Measurements from ENCODE around the gene DUSP22. TPM values are rescaled to one million over a fixed set of nuclear protein-coding genes. Genes with fewer than 3 reads are reported as not detected.

Gene DUSP22
- polyA plus RNA-seq, 4 donors, result 22.2 to 23.2 (median 22.8) TPM

DNA sequence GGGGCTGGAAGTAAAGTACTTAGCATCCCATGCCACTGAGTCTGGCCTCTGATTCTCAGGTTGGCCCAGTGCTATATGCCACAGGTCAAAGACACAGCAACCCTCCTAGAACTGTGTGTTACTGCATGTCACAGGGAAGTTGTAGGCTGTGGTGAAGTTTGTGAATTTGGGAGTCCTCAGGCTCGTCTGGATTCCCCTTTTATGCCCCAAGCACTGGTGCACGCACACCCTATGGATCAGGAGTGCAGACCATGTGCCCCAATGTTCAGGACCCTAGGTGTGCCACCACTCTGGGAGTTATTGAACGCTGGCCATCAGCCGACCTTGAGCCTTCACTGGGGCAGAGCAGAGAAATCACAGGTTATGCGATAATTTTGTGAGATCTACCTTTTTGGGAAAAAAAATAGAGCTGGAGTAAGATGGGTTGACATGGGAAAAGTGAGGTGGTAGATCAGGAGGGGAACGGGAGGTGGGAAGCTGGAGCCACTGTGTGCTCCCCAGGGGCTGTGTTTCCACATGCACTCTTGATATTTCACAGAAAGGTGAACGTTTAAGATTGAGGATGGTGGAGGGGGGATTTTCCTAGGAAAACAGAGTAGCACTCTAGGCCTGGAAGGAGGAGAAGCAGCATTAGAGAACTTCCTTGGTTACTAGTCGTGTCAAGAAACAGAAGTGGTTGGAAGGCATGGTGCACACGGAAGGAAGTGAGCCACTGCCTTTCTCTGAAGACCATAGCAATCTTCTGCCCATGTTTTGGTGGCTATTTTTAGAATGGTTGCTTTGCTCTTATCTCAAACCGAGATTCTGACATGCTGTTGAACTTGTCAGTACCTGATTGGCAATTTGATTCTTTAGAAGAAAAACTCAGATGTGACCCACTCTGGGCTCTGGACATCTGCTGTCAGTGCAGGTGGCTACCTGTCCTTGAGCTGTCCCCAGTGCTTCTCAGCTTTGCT, 44.1 kb downstream of the DUSP22 start:
- no peak for DNase-seq (ENCODE audit: low read depth in 4 of 4, low spot score in 3 of 4)

DNA sequence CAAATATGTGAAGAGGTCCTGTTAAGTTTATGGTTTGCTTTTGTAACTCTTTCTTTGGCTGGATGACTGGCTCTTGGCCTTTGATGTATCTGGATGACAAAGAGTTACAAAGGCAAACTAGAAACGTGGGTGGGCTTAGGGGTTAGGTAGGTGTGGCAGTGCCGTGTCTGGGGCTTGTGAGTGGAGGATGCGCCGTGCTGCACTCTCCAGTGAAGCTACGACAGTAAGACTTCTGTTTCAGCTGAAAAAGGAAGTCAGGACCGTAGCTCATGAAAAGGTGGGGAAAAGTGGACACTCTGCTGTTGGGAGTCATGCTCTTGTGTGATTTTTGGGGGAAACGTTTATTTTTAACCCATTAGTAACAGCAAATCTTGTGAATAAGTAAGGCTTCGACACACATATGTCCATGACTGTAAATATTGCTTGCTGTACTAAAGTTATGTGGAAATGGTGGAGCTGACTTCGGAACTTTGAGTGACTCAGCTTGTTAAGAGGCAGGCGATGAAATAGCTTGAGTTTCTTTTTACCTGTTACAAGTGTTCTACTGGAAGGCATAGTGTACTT, 45.6 kb downstream of the DUSP22 start:
- no peak for DNase-seq (ENCODE audit: low read depth in 4 of 4, low spot score in 3 of 4)

DNA sequence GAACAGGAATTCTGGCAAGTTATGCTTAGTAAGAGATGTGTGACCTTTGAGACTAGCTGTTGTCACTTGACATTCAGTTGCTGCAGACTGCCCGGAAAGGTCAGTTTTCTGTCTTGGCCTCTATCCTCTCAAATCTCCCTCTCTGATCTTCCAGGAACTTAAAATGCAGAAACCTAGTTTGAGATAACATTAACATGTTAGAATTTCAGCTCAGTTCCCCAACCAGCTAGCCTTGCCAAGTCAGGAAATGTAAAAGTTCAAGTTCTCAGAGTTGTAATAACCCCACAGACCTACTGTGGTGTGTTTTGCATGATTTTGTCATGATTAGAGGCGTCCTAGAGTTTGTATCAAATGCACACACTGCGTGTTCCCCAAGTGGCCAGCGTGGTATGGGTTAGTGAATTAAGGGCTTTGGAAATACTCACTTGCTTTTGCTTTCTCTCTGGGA, 46.6 kb downstream of the DUSP22 start:
- DNase-seq (ENCODE audit: low read depth in 4 of 4, low spot score in 3 of 4), result no peak

DNA sequence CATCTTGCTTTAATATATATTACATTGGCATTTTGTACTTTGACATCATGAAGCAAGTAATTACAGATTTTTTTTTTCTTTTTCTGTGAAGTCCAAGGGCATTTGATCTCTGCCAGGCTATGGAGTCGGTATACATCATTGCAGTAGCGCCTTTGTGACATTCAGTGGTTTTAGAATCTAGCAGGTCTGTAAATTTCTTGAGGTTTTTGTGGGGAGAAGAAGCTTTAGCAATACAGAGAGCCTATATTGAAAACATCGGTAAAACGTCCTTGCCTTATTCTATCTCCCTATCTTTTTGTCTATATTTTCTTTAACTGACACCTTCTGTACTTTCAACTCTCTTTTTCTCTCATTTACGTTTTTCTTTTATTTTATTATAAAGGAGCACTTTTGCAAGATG, 47.2 kb downstream of the DUSP22 start:
- no peak for DNase-seq (ENCODE audit: low read depth in 4 of 4, low spot score in 3 of 4)

DNA sequence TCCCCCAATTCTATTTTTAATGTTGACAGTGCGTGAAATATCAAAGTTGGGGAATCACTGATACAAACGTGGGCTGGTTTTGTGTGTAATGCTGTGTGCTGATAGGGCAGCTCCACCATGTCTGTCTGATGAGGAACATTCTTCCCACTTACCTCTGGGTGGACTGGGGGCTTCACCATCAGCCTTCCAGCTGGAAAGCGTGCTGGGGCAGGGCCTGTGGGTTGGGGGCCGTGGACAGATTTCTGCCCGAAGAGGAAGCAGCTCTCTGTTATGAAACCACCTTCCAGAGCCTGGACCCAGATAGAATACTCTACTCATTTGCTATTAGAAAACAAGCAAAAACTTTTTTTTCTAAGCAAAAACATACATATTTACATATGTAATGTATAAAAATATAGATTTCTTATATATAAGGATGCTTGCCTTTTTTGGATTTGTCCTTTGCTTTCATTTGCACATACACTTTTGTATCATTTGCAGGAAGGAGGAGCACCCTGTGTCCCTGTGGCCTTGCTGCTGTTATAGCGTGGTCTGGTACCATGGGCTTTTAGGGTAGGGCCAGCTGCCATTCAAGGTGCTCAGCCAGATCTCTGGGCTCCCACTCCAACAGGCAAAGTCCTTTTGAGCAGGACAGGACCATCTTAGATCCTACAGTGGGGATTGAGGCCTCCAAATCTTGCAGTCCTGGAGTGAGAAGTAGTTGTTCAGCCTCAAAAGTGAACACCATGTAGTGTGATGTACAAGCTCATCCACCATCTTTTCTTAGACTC, 48.1 kb downstream of the DUSP22 start:
- no peak for DNase-seq (ENCODE audit: low read depth in 4 of 4, low spot score in 3 of 4)

DNA sequence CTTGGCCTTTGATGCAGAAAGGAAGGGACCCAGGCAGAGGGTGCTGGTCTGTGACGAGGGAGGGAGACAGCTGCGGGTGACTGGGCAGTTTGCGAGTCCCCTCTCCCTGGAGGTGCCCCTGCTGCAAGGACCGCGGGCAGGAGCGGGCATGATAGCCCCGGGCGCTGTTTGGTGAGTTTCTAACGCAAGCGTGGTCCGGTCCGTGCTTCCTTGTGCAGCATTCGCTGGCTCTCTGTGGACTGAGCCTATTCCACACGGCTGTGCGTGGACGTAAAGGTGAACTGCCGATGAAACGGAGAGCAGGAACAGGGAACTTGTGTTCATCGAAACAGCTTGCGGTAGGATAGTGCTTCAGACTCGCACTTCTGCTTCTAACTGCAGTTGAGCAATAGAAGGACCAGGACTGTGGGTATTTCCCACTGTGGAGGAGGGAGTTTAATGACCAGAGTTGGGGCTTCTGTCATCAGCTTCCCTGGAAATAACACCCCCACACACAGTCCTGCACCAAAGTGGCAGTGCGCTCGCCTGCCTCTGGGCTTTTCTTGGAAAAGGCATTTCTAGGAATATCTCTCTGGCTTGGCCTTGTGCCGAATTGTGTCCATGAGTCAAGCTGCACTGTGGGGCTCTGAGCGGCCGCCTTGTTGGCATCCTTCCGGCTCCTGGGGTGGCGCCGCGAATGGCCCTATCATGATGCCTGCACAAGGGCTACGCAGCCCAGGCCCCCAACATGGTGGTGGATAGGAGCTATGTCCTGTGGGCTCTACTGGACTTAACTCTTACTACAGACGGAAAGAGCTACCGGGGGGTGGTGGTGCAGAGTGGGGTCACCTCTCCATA, 48.9 kb downstream of the DUSP22 start:
- no peak for DNase-seq (ENCODE audit: low read depth in 4 of 4, low spot score in 3 of 4)

DNA sequence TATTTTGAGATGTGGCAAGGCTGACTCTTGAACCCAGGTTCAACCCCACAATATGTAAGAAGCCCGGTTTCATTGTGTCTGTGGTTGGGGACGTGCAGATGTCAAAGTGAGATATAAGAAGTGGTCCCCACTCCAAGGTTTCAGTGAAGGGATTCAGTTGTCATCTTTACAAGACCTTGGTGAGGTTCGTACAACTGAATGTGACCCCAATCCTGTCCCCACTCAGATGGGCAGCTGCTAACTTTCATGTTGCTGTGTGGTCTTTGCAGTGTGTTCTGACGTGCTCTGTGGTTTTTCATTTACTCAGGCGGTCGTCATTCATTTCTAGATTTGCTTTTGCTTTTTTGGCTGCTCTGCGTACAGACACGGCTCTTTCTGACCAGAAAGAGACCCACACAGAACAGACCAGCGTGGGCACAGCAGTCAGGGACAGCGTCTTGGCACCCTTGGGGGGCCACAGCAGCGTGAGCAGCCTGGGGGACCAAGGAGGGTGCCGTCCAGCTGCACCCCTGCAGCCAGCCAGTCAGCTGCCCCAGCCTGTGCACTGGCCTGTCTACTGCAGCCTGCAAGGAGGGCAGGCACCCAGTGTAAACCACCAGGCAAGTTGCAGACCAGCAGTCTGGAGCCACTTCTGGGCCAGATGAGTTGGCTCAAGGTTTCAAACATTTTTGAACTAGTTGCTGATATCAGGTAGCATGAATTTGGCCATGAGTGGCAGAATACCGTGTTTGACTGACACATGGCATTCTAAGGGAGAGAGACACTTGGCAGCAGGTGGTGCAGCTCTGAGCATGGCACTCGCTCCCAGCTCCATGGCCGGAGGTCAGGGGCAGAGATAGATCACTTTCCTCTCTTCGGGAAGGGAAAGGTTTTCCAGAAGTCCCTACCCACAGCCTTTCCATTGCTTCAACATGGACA, 49.9 kb downstream of the DUSP22 start:
- no peak for DNase-seq (ENCODE audit: low read depth in 4 of 4, low spot score in 3 of 4)

DNA sequence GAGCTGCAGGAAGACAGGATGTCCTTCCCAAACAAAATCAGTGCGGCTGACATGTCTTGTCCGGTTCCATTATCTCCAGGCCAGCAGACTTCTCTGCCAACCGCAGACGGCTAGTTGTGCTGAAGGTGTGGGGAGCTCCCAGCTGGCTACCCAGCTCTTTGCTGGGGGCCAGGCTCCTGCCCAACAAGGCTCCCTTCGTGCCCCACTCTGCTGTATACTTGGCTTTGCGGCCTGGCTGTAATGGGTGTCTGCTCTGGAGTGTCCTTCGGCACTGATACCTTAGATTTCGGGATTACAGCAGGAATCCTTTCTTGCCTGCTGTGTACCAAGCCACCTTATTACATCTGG, 50.5 kb downstream of the DUSP22 start:
- DNase-seq (ENCODE audit: low read depth in 4 of 4, low spot score in 3 of 4), result no peak

DNA sequence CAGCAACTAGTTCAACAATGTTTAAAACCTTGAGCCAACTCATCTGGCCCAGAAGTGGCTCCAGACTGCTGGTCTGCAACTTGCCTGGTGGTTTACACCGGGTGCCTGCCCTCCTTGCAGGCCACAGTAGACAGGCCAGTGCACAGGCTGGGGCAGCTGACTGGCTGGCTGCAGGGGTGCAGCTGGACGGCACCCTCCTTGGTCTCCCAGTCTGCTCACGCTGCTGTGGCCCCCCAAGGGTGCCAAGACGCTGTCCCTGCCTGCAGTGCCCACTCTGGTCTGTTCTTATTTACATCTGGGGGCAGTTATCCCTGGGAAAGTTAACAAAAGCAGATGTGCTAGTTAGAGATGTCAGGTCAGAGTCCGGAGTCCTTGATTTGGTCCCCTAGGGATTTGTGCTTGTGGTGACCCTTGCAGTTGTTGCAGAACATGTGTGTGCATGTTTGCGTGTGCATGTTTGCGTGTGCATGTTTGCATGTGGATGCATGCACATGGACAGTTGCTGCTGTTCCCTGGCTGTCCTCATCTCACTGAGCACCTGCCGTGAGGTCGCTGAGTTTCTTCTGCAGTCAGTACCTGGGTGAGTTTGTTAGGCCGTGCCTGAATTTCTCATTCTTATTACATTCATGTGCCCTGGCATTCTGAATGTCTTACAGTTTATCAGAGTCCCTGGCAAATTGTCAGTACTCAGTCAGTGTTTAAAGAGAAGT, 51.1 kb downstream of the DUSP22 start:
- DNase-seq (ENCODE audit: low read depth in 4 of 4, low spot score in 3 of 4), result no peak

DNA sequence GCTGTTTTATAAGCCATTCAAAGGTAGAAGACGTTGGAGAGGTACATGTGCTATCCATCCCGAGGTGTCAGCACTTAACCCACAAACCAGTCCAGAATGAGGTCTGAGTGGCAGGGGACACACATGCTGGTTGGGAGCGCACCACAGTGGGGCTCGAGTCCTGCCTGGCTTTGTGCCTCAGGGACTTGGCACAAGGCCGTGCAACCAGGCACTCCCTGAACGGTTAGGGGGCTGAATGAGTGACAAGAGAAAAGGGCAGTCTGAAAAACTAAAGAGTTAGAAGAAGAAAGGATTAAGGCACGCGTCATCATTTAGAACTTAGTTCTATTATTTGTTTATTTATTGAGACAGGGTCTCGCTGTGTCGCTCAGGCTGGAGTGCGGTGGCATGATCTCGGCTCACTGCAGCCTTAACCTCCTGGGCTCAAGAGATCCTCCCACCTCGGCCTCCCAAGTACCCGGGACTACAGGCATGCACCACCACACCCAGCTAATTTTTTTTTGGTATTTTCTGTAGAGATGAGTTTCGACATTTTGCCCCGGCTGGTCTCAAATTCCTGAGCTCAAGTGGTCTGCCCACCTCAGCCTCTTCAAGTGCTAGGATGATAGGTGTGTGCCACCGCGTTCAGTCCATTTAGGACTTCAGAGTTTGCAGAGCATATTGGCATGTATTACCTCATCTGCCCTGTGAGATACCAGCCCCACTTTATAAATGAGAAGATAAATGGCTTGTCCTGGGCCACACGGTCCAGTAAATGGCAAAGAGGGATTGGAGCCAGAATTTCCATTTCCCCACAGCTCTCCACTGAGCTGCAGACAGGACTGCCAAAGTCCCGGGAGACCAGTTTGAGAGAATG, 51.9 kb downstream of the DUSP22 start:
- no peak for DNase-seq (ENCODE audit: low read depth in 4 of 4, low spot score in 3 of 4)

DNA sequence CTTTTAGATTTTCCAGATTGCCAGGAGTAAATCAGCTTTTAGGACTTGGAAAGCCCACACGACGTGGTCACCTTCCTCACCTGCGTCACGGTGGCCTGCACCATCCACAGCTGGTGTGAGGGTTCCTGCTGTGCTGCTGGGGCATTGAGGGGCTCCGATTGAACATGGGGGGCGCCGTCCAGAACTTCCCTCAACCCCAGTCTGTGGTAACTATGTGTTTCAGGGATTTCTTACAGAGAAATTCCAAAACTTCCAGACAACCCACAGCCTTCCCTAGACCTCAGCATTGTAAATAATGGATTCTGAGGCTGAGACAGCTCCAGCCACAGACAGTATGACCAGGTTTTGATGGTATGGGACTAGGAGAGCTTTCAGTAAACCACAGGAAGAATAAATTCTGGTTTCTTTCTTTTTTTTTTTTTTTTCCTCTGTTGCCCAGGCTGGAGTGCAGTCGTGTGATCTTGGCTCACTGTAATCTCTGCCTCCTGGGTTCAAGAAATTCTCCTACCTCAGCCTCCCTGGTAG, 52.6 kb downstream of the DUSP22 start:
- no peak for DNase-seq (ENCODE audit: low read depth in 4 of 4, low spot score in 3 of 4)

DNA sequence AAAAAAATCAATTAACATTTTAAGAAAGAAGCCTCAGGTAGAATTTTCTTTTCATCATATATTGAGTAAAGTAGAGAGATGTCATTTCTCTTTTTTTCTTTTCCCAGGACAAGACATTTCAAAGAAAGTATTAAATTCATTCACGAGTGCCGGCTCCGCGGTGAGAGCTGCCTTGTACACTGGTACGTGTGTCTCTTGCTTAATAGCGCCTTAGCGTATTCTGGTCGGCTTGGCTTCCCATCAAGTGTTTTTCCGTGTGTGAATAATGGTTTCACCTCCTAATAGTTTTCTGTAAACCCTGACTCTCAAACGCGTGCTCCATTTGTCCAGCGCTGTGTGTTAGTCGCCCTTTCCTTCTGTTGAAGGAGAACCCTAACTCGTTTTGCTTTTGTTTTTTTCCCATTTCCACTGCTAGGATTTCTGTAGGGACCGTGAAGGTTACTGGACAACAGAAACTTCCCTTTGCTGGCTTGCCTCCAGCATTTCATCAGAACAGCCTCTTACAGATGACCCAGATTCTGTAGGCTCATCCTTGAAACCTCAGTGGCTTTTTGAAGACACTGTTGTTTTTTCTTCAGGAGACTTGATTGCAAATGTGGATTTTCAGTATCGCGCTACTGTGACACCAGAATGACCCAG, 53.6 kb downstream of the DUSP22 start:
- no peak for DNase-seq (ENCODE audit: low read depth in 4 of 4, low spot score in 3 of 4)

DNA sequence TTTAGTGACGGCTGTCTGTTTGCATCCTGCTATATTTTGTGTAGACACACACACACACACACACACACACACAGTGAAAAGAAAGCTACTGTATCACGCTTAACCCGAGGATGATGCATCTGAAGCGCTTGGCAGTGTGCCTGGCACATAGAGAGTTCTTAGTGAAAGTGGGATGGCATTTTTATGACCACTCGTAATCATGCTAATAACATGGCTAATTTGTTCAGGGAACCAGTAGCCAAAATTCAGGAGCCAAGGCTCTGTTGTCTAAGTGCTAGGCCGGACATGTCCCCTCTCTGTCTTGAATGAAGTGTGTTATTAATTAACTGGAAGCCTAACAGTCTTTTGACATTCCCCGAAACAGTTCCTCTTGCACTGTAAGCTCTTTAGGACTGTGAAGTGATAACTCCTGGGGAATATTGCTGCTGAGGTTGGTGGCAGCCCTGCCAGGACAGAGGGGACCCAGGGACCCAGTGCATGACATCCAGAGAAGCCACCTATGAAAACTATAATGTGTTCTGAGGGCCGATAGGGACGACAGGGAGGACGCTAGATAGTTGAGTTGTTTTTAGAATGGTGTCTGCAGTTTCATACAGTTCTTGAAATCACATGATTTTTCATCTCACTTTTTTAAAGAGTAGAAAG, 54.2 kb downstream of the DUSP22 start:
- no peak for DNase-seq (ENCODE audit: low read depth in 4 of 4, low spot score in 3 of 4)

DNA sequence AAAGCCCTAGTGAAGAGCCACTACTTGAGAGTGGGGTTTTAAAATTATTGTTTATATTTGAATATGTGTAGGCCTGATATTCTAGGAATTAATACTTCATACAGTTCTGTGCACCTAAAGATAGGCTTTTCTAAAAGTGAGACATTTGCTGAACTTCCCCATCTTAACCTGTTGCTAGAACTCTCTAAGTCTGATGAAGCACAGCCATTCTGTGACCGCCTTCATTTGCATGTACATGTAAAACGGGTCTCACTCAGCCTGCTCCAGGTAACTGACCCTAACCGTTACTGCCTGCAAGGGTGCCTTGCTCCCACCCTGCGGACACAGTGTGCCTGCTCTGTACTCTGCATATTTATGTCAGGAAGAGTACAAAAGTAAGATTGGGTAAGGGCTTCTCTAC, 54.9 kb downstream of the DUSP22 start:
- DNase-seq (ENCODE audit: low read depth in 4 of 4, low spot score in 3 of 4), result no peak

DNA sequence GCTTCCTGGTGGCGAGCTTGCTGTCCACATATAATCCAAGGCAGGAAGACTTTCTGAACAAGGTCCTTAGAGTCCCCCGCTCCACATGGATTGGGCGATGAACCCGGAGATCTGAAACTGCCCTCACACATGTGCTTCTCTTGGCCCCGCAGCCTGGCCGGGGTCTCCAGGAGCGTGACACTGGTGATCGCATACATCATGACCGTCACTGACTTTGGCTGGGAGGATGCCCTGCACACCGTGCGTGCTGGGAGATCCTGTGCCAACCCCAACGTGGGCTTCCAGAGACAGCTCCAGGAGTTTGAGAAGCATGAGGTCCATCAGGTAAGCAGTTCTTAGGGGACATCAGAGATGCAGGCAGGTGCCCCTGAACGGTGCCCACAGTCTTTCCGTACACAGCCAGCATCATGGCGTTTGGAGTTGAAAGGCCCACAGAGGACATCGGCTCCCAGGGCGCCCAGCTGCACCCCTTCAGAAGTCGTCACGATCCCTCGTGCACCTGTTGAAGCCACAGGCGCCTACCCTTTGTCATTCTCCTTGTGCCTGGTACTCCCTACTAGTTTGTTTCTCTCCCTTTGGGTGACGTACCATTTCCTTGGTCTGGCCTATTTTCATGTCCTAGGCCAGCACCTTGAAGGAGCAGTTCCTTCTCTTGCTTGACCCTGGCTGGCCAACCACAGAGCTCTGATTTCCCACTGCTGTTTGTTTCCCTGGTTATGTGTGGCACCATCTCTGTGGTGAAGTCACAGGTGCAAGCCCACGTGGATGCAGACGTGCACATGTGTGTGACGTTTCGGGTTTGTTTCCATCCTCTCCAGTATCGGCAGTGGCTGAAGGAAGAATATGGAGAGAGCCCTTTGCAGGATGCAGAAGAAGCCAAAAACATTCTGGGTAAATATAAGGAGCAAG, 55.9 kb downstream of the DUSP22 start:
- DNase-seq (ENCODE audit: low read depth in 4 of 4, low spot score in 3 of 4), result no peak

All from left renal pelvis (tissue), 4 donors.